ENCODE measurements around the gene DCUN1D5. TPM values are rescaled to one million over a fixed set of nuclear protein-coding genes. Genes with fewer than 3 reads are reported as not detected.

Gene DCUN1D5
- total and polyA plus RNA-seq, 2 experiments from 2014 or later, result 136 to 189 TPM

DNA sequence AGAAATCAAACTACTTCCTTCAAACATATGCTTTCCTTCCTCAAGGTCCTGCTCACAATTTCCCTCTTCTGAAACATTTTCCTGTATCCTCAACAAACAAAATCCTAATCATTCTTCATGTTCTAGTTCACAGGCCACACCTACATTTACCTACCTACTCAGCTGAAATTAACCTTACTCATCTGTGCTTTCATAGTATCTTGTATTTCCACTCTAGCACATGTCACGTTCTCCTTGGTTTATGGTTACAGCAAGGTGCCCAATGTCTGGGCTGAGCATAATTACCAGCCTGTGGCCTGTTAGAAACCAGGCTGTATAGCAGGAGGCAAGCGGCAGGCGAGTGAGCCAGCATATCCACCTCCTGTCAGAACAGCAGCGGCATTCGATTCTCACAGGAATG lies 13.2 kb downstream of the DCUN1D5 start:
- TF ChIP-seq JUNB (IDR thresholded peaks at IDR 0.05; ENCODE audit: unreplicated experiment) (no peak), CREB1 (CRISPR knock-in tag; IDR thresholded peaks at IDR 0.05; ENCODE audit: low read depth) (no peak), STAT1 (IDR thresholded peaks at IDR 0.05; ENCODE audit: unreplicated experiment) (no peak), ZNF331 (CRISPR knock-in tag; IDR thresholded peaks at IDR 0.05; ENCODE audit: low read depth) (no peak), EZH2 (IDR thresholded peaks at IDR 0.05; ENCODE audit: low read depth, unreplicated experiment) (no peak), EZH2phosphoT487 (IDR thresholded peaks at IDR 0.05; ENCODE audit: unreplicated experiment) (no peak), NANOG (IDR thresholded peaks at IDR 0.05; ENCODE audit: borderline replicate concordance) (no peak), POLR2AphosphoS5 (IDR thresholded peaks at IDR 0.05; ENCODE audit: low read depth) (no peak), ZNF114 (CRISPR knock-in tag; IDR thresholded peaks at IDR 0.05) (no peak)
- TF ChIP-seq, protein P1, sequence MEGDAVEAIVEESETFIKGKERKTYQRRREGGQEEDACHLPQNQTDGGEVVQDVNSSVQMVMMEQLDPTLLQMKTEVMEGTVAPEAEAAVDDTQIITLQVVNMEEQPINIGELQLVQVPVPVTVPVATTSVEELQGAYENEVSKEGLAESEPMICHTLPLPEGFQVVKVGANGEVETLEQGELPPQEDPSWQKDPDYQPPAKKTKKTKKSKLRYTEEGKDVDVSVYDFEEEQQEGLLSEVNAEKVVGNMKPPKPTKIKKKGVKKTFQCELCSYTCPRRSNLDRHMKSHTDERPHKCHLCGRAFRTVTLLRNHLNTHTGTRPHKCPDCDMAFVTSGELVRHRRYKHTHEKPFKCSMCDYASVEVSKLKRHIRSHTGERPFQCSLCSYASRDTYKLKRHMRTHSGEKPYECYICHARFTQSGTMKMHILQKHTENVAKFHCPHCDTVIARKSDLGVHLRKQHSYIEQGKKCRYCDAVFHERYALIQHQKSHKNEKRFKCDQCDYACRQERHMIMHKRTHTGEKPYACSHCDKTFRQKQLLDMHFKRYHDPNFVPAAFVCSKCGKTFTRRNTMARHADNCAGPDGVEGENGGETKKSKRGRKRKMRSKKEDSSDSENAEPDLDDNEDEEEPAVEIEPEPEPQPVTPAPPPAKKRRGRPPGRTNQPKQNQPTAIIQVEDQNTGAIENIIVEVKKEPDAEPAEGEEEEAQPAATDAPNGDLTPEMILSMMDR (conservative IDR thresholded peaks at IDR 0.05; ENCODE audit: low read depth in 2 of 2), result no peak
- TF ChIP-seq, protein P2, sequence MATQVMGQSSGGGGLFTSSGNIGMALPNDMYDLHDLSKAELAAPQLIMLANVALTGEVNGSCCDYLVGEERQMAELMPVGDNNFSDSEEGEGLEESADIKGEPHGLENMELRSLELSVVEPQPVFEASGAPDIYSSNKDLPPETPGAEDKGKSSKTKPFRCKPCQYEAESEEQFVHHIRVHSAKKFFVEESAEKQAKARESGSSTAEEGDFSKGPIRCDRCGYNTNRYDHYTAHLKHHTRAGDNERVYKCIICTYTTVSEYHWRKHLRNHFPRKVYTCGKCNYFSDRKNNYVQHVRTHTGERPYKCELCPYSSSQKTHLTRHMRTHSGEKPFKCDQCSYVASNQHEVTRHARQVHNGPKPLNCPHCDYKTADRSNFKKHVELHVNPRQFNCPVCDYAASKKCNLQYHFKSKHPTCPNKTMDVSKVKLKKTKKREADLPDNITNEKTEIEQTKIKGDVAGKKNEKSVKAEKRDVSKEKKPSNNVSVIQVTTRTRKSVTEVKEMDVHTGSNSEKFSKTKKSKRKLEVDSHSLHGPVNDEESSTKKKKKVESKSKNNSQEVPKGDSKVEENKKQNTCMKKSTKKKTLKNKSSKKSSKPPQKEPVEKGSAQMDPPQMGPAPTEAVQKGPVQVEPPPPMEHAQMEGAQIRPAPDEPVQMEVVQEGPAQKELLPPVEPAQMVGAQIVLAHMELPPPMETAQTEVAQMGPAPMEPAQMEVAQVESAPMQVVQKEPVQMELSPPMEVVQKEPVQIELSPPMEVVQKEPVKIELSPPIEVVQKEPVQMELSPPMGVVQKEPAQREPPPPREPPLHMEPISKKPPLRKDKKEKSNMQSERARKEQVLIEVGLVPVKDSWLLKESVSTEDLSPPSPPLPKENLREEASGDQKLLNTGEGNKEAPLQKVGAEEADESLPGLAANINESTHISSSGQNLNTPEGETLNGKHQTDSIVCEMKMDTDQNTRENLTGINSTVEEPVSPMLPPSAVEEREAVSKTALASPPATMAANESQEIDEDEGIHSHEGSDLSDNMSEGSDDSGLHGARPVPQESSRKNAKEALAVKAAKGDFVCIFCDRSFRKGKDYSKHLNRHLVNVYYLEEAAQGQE (IDR thresholded peaks at IDR 0.05; ENCODE audit: unreplicated experiment), result no peak
- TF ChIP-seq, protein P3, sequence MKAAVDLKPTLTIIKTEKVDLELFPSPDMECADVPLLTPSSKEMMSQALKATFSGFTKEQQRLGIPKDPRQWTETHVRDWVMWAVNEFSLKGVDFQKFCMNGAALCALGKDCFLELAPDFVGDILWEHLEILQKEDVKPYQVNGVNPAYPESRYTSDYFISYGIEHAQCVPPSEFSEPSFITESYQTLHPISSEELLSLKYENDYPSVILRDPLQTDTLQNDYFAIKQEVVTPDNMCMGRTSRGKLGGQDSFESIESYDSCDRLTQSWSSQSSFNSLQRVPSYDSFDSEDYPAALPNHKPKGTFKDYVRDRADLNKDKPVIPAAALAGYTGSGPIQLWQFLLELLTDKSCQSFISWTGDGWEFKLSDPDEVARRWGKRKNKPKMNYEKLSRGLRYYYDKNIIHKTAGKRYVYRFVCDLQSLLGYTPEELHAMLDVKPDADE (IDR thresholded peaks at IDR 0.05), result no peak
- TF ChIP-seq, protein P4, sequence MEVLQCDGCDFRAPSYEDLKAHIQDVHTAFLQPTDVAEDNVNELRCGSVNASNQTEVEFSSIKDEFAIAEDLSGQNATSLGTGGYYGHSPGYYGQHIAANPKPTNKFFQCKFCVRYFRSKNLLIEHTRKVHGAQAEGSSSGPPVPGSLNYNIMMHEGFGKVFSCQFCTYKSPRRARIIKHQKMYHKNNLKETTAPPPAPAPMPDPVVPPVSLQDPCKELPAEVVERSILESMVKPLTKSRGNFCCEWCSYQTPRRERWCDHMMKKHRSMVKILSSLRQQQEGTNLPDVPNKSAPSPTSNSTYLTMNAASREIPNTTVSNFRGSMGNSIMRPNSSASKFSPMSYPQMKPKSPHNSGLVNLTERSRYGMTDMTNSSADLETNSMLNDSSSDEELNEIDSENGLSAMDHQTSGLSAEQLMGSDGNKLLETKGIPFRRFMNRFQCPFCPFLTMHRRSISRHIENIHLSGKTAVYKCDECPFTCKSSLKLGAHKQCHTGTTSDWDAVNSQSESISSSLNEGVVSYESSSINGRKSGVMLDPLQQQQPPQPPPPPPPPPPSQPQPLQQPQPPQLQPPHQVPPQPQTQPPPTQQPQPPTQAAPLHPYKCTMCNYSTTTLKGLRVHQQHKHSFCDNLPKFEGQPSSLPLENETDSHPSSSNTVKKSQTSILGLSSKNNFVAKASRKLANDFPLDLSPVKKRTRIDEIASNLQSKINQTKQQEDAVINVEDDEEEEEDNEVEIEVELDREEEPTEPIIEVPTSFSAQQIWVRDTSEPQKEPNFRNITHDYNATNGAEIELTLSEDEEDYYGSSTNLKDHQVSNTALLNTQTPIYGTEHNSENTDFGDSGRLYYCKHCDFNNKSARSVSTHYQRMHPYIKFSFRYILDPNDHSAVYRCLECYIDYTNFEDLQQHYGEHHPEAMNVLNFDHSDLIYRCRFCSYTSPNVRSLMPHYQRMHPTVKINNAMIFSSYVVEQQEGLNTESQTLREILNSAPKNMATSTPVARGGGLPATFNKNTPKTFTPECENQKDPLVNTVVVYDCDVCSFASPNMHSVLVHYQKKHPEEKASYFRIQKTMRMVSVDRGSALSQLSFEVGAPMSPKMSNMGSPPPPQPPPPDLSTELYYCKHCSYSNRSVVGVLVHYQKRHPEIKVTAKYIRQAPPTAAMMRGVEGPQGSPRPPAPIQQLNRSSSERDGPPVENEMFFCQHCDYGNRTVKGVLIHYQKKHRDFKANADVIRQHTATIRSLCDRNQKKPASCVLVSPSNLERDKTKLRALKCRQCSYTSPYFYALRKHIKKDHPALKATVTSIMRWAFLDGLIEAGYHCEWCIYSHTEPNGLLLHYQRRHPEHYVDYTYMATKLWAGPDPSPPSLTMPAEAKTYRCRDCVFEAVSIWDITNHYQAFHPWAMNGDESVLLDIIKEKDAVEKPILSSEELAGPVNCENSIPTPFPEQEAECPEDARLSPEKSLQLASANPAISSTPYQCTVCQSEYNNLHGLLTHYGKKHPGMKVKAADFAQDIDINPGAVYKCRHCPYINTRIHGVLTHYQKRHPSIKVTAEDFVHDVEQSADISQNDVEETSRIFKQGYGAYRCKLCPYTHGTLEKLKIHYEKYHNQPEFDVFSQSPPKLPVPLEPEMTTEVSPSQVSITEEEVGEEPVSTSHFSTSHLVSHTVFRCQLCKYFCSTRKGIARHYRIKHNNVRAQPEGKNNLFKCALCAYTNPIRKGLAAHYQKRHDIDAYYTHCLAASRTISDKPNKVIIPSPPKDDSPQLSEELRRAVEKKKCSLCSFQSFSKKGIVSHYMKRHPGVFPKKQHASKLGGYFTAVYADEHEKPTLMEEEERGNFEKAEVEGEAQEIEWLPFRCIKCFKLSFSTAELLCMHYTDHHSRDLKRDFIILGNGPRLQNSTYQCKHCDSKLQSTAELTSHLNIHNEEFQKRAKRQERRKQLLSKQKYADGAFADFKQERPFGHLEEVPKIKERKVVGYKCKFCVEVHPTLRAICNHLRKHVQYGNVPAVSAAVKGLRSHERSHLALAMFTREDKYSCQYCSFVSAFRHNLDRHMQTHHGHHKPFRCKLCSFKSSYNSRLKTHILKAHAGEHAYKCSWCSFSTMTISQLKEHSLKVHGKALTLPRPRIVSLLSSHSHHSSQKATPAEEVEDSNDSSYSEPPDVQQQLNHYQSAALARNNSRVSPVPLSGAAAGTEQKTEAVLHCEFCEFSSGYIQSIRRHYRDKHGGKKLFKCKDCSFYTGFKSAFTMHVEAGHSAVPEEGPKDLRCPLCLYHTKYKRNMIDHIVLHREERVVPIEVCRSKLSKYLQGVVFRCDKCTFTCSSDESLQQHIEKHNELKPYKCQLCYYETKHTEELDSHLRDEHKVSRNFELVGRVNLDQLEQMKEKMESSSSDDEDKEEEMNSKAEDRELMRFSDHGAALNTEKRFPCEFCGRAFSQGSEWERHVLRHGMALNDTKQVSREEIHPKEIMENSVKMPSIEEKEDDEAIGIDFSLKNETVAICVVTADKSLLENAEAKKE (CRISPR knock-in tag; IDR thresholded peaks at IDR 0.05), result no peak
- H3K36me3 Mint-ChIP-seq (ENCODE audit: low read depth), result peaks cover 89% of the 10 kb centered on the region

More for the DNA sequence above, 13.2 kb downstream of the DCUN1D5 start:
- no peaks in the 10 kb centered on the region for H3K9me3 Mint-ChIP-seq
- H3K4me2 ChIP-seq, result no peak overlapping the region
- H3K27ac ChIP-seq (ENCODE audit: low read depth), result no peak overlapping the region
- no peak overlapping the region for H3K27ac Mint-ChIP-seq
- H4K20me1 ChIP-seq (replicated peaks; ENCODE audit: insufficient read depth), result peaks cover 20% of the 10 kb centered on the region
- no peaks in the 10 kb centered on the region for H3K9me2 ChIP-seq (ENCODE audit: insufficient read depth)
- no peak overlapping the region for H3K4me3 ChIP-seq
- no peaks in the 10 kb centered on the region for H3K4me1 Mint-ChIP-seq
- no peaks in the 10 kb centered on the region for H3K27me3 Mint-ChIP-seq (ENCODE audit: insufficient read depth, low read depth, poor library complexity)
- no peaks in the 10 kb centered on the region for H3F3A ChIP-seq (replicated peaks; ENCODE audit: low read depth)
- peaks cover 67% of the 10 kb centered on the region for H3K36me3 ChIP-seq (ENCODE audit: insufficient read depth)
- H3K79me2 ChIP-seq (replicated peaks; ENCODE audit: insufficient read depth), result peaks cover 98% of the 10 kb centered on the region
- DNase-seq (ENCODE audit: low spot score), result no peak
- H2AFZ ChIP-seq, result no peak overlapping the region
- H3K4me3 Mint-ChIP-seq, result no peak overlapping the region
- H3K4me1 ChIP-seq (ENCODE audit: insufficient read depth), result no peaks in the 10 kb centered on the region
- no peak for ATAC-seq
- H3K27me3 ChIP-seq (ENCODE audit: insufficient read depth), result no peaks in the 10 kb centered on the region
